ENCODE data around the gene TRMT61B. TPM values are rescaled to one million over a fixed set of nuclear protein-coding genes. Genes with fewer than 3 reads are reported as not detected.

TRMT61B gene
- total and polyA plus RNA-seq, 10 of the 15 experiments (the other 5 are each of a cell fraction or from before 2014, with no cell fraction given) = 12.8 to 23.7 (median 18.1) TPM

GRCh38 chr2:28893488-28893887 is 23.4 kb upstream of the TRMT61B start:
- Histone ChIP-seq H3K4me1 (ENCODE audit: control insufficient read depth, insufficient read depth, low read length) (no peaks in the 10 kb centered on the region), H3K9me3 (replicated peaks; ENCODE audit: control insufficient read depth, insufficient read depth, low read length) (no peaks in the 10 kb centered on the region), H4K20me1 (ENCODE audit: control insufficient read depth, insufficient read depth) (no peaks in the 10 kb centered on the region), H3K4me2 (ENCODE audit: control insufficient read depth, insufficient read depth) (no peak overlapping the region), H3K36me3 (ENCODE audit: control insufficient read depth in 2 of 2, insufficient read depth in 2 of 2, low read length in 1 of 2) (no peaks in the 10 kb centered on the region), H3K27me3 (replicated peaks in 1 of 2; ENCODE audit: control insufficient read depth in 2 of 2, insufficient read depth in 2 of 2, low read length in 1 of 2) (no peaks in the 10 kb centered on the region), H3K4me3 (no peak overlapping the region), H3K79me2 (ENCODE audit: control insufficient read depth, insufficient read depth, low read length) (peaks cover 41% of the 10 kb centered on the region), H3K27ac (ENCODE audit: control insufficient read depth, insufficient read depth) (no peak overlapping the region), H3K9ac (ENCODE audit: control insufficient read depth, insufficient read depth, low read length) (no peak overlapping the region), H2AFZ (ENCODE audit: control insufficient read depth, low read depth, low read length) (no peak overlapping the region)
- BruUV-seq (replicated peaks) = no TSS peak
- ChIA-PET POLR2A (interaction anchor here (0.7 kb wide), 1 partner anchor 22 kb away, joined by 5 read pairs; no protein-coding TSS in a partner anchor), RAD21 (ENCODE audit: unreplicated experiment) (no interaction called here), SMC1A (ENCODE audit: uncharacterized antibody, unreplicated experiment) (interaction anchor here (1.2 kb wide), 1 partner anchor 23 kb away, joined by 4 read pairs; the partner anchor contains the start of gene TRMT61B), CTCF (interaction anchor here (1.1 kb wide), 1 partner anchor 23 kb away, joined by 4 read pairs; the partner anchor contains the start of gene TRMT61B)
- in situ Hi-C loops (cut with MboI) (no loop called here), intact Hi-C loops (cut with micrococcal nuclease; ENCODE audit: unreplicated experiment) (loop anchor here (10.0 kb wide), 1 partner anchor 139 kb away; the partner anchor contains the start of gene PPP1CB)
- FAIRE-seq = no peak
- TF ChIP-seq SUZ12 (IDR thresholded peaks at IDR 0.05; ENCODE audit: unreplicated experiment) (no peak), IKZF1 (conservative IDR thresholded peaks at IDR 0.05) (no peak), TBL1XR1 (IDR thresholded peaks at IDR 0.05; ENCODE audit: low read depth, low read length) (no peak), PRDM15 (CRISPR knock-in tag; IDR thresholded peaks at IDR 0.05) (no peak), PAX5 (IDR thresholded peaks at IDR 0.05; ENCODE audit: borderline replicate concordance, low read depth, low read length) (no peak), CHD2 (IDR thresholded peaks at IDR 0.05; ENCODE audit: borderline replicate concordance, low read depth, low read length) (no peak), SUPT20H (IDR thresholded peaks at IDR 0.05; ENCODE audit: borderline replicate concordance, control insufficient read depth, low read depth, low read length) (no peak), SREBF2 (IDR thresholded peaks at IDR 0.05; ENCODE audit: low read length) (no peak), USF2 (IDR thresholded peaks at IDR 0.05; ENCODE audit: borderline replicate concordance, low read depth, low read length) (no peak), EZH2 (IDR thresholded peaks at IDR 0.05; ENCODE audit: borderline replicate concordance, control insufficient read depth, low read depth, low read length) (no peak), TCF3 (IDR thresholded peaks at IDR 0.05; ENCODE audit: borderline replicate concordance, insufficient read depth, low read depth, low read length) (no peak), ZNF274 (IDR thresholded peaks at IDR 0.05; ENCODE audit: insufficient read depth, insufficient read length) (no peak)
- 93% methylated on average over 21 of the region's 21 CpGs for WGBS (ENCODE audit: insufficient coverage, insufficient replicate concordance, low lambda C conversion rate, missing lambda C conversion rate)
- DNase-seq (ENCODE audit: low read depth, low spot score) = no peak
- ATAC-seq = no peak

Measured in GM12878 (cell line).